B cell (primary cell): Measurements from ENCODE around the gene NFKBIA. TPM values are rescaled to one million over a fixed set of nuclear protein-coding genes. Genes with fewer than 3 reads are reported as not detected.
"Not testable (repeated sequence)": the region's sequence is repeated elsewhere in the genome, so short reads cannot be mapped to it uniquely, and the experiment has no call there.

ENCODE experiments used
- ATAC-seq: fragments of 200-7000 bp; cut with Tn5 transposase; one replicate; pipeline ENCODE4 v1.10.0; 2021; ENCODE audit warnings: low read depth, mild to moderate bottlenecking, moderate number of reproducible peaks, moderate library complexity
- CTCF ChIA-PET: fragments of 350-600 bp; sonication (Branson Sonifier 250); formaldehyde crosslinking; loops from one replicate; lab custom pipeline; 2021; ENCODE audit warnings: antibody characterized with exemption, inconsistent platforms; lab: Charles Lee
- POLR2A ChIA-PET: fragments of 350-600 bp; sonication (Branson Sonifier 250); formaldehyde crosslinking; loops from one replicate; lab custom pipeline; 2021; ENCODE audit warnings: antibody characterized with exemption; lab: Charles Lee
- DNase-seq: peaks from one replicate; pipeline ENCODE4 v3.0.0; 2013
- H2AFZ ChIP-seq: 2 replicates; pipeline ENCODE4 v1.6.1; 2012; ENCODE audit warnings: mild to moderate bottlenecking, low read depth, low read length; ENCODE audit not compliant: insufficient read depth, poor library complexity, severe bottlenecking
- H3K27ac ChIP-seq, 2 donors: 1 replicate in 1 of 2; 2 replicates in 1 of 2; pipeline ENCODE4 v1.5.1; 2012 to 2013; ENCODE audit warnings: low read length in 2 of 2, mild to moderate bottlenecking in 2 of 2, moderate library complexity in 1 of 2
- H3K27me3 ChIP-seq, 4 experiments: fragments of 200-600 bp in 1 of 4; sonication (generic) in 1 of 4; replicated peaks in 1 of 4; 1 replicate in 2 of 4; 2 replicates in 2 of 4; pipeline versions ENCODE4 v1.6.1 to v1.7.0; 2013 to 2016; ENCODE audit warnings: low read length in 3 of 4, mild to moderate bottlenecking in 2 of 4, mixed read lengths in 1 of 4, moderate library complexity in 1 of 4; ENCODE audit not compliant: insufficient read depth in 4 of 4, control insufficient read depth in 3 of 4; ENCODE audit errors: control extremely low read depth in 1 of 4
- H3K36me3 ChIP-seq, 2 experiments: replicated peaks in 1 of 2; 1 replicate in 1 of 2; 2 replicates in 1 of 2; pipeline versions ENCODE4 v1.6.1 to v1.7.1; 2013; ENCODE audit warnings: low read length in 1 of 2; ENCODE audit not compliant: insufficient read depth in 2 of 2, control insufficient read depth in 1 of 2; ENCODE audit errors: control extremely low read depth in 1 of 2, extremely low read depth in 1 of 2
- H3K4me1 ChIP-seq, 2 donors: fragments of 200-600 bp in 1 of 2; sonication (generic) in 1 of 2; 1 replicate in 1 of 2; 2 replicates in 1 of 2; pipeline versions ENCODE4 v1.5.1 to v1.6.1; 2013 to 2017; ENCODE audit warnings: low read length in 2 of 2; ENCODE audit not compliant: control insufficient read depth in 2 of 2, insufficient read depth in 2 of 2
- H3K4me2 ChIP-seq: replicated peaks from 2 replicates; pipeline ENCODE3; 2012; ENCODE audit warnings: mild to moderate bottlenecking, low read depth, low read length; ENCODE audit not compliant: poor library complexity, severe bottlenecking
- H3K4me3 ChIP-seq, 5 experiments: fragments of 200-600 bp in 1 of 5; sonication (generic) in 1 of 5; 1 replicate in 3 of 5; 2 replicates in 2 of 5; pipeline versions ENCODE4 v1.5.1 to v1.7.0; 2011 to 2016; ENCODE audit warnings: low read length in 4 of 5, mild to moderate bottlenecking in 4 of 5, low read depth in 2 of 5, control low read depth in 1 of 5, moderate library complexity in 1 of 5; ENCODE audit not compliant: insufficient read depth in 1 of 5; ENCODE audit errors: control extremely low read depth in 1 of 5, extremely low read depth in 1 of 5
- H3K79me2 ChIP-seq: fragments of 200-600 bp; sonication (generic); one replicate; pipeline ENCODE4 v1.6.0; 2016; ENCODE audit warnings: low read length; ENCODE audit not compliant: control insufficient read depth, insufficient read depth
- H3K9ac ChIP-seq: fragments of 200-600 bp; sonication (generic); 2 replicates; pipeline ENCODE4 v1.6.1; 2017; ENCODE audit warnings: mild to moderate bottlenecking, low read length, moderate library complexity
- H3K9me3 ChIP-seq, 3 donors: one replicate each; pipeline versions ENCODE4 v1.6.1 to v1.7.1; 2013; ENCODE audit warnings: low read length in 2 of 3; ENCODE audit not compliant: control insufficient read depth in 2 of 3, insufficient read depth in 1 of 3; ENCODE audit errors: control extremely low read depth in 1 of 3
- H4K20me1 ChIP-seq: 2 replicates; pipeline ENCODE4 v1.6.0; 2012; ENCODE audit warnings: mild to moderate bottlenecking, low read length; ENCODE audit not compliant: insufficient read depth, control insufficient read depth, poor library complexity, severe bottlenecking
- H3K27ac Mint-ChIP-seq: one replicate; pipeline ENCODE4 v1.8.0; 2021; ENCODE audit warnings: mixed read lengths
- H3K27me3 Mint-ChIP-seq: one replicate; pipeline ENCODE4 v1.8.0; 2021; ENCODE audit warnings: mixed read lengths
- H3K4me1 Mint-ChIP-seq: one replicate; pipeline ENCODE4 v1.8.0; 2021; ENCODE audit warnings: mixed read lengths
- H3K4me3 Mint-ChIP-seq: one replicate; pipeline ENCODE4 v1.8.0; 2021; ENCODE audit warnings: mixed read lengths
- H3K9me3 Mint-ChIP-seq: one replicate; pipeline ENCODE4 v1.8.0; 2022; ENCODE audit warnings: mixed read lengths; ENCODE audit not compliant: insufficient read depth
- CTCF ChIP-seq: fragments of 200-600 bp; IDR thresholded peaks from one replicate; pipeline ENCODE4 v1.8.0; 2022; ENCODE audit warnings: antibody characterized with exemption, mild to moderate bottlenecking
- EZH2 ChIP-seq: IDR thresholded peaks from 2 replicates; pipeline ENCODE4 v1.6.1; 2012; ENCODE audit warnings: borderline replicate concordance, low read depth, mild to moderate bottlenecking, moderate library complexity, low read length; ENCODE audit not compliant: insufficient read depth, poor library complexity, severe bottlenecking
- WGBS: methylation state at CpG from one replicate; pipeline ENCODE4 v1.1.5; 2013; ENCODE audit warnings: missing lambda C conversion rate; ENCODE audit not compliant: insufficient coverage; 5-methylcytosine and 5-hydroxymethylcytosine counted together
- intact Hi-C: fragments of 100-400 bp; cut with micrococcal nuclease; formaldehyde crosslinking; loops from one replicate; pipeline ENCODE4 v1.10.0; 2022
- polyA plus RNA-seq: library from polyadenylated mRNA; depleted of rRNA; stranded (reverse); fragments of >200 nt; gene quantifications from 2 replicates; pipeline ENCODE4 v1.2.3, GENCODE V29; 2012
- total RNA-seq, 2 donors: library from RNA; stranded (reverse); fragments of 120-200 nt in 1 of 2; gene quantifications; 1 replicate in 1 of 2; 2 replicates in 1 of 2; pipeline versions ENCODE4 v1.2.3 to v1.2.4, GENCODE V29; 2013 to 2022

NFKBIA gene
- total and polyA plus RNA-seq, 2 donors (not counting 1 experiment from before 2014, with no cell fraction given) = 308 to 3,195 TPM

- no peaks in the 10 kb centered on the region for H3K9me3 Mint-ChIP-seq
- peak overlapping the region; percentile 26 to 35 for H3K27ac ChIP-seq
- H3K4me3 ChIP-seq = no peak overlapping the region
- H3K27ac Mint-ChIP-seq = peak overlapping the region; percentile 73
- H3K4me1 ChIP-seq = peaks cover 52 to 56% of the 10 kb centered on the region in 2 donors
- intact Hi-C loops = no loop called here
- CTCF ChIA-PET = no interaction called here
- no peaks in the 10 kb centered on the region for H3K27me3 Mint-ChIP-seq
- peak overlapping the region; percentile 29 for H3K4me3 Mint-ChIP-seq
- H3K9ac ChIP-seq = no peak overlapping the region
- peaks cover 33% of the 10 kb centered on the region for H3K79me2 ChIP-seq
- DNase-seq = peak; percentile 38
- H3K9me3 ChIP-seq = no peaks in the 10 kb centered on the region
- H3K27me3 ChIP-seq = no peaks in the 10 kb centered on the region
- H3K36me3 ChIP-seq = peaks cover 2 to 45% of the 10 kb centered on the region in 2 experiments
- TF ChIP-seq CTCF = no peak
- peaks cover 59% of the 10 kb centered on the region for H3K4me1 Mint-ChIP-seq
- peaks cover 39% of the 10 kb centered on the region for H4K20me1 ChIP-seq
- peak overlapping the region; percentile 25 for H3K4me2 ChIP-seq
- POLR2A ChIA-PET = interaction anchor here (0.6 kb wide), 2 partner anchors 23 to 848 kb away, joined by 5 to 8 read pairs; no protein-coding TSS in a partner anchor
- no peak overlapping the region for H2AFZ ChIP-seq
- ATAC-seq = no peak
- 90% methylated on average over 7 of the region's 15 CpGs for WGBS
Measured at GRCh38 chr14:35399083-35399937, 5.2 kb downstream of the NFKBIA start.

- Histone ChIP-seq H3K4me3 (no peak overlapping the region), H3K9ac (no peak overlapping the region), H3K36me3 (peaks cover 2 to 40% of the 10 kb centered on the region in 2 experiments), H3K4me1 (peaks cover 48 to 52% of the 10 kb centered on the region in 2 donors), H3K27me3 (no peaks in the 10 kb centered on the region), H3K4me2 (peak overlapping the region; percentile 43), H4K20me1 (peaks cover 31% of the 10 kb centered on the region), H3K27ac (peak overlapping the region; percentile 26 to 52), H3K9me3 (no peaks in the 10 kb centered on the region), H2AFZ (no peak overlapping the region), H3K79me2 (peaks cover 27% of the 10 kb centered on the region)
- ChIA-PET CTCF (no interaction called here), POLR2A (no interaction called here)
- H3K4me3 Mint-ChIP-seq = peak overlapping the region; percentile 33
- H3K4me1 Mint-ChIP-seq = peaks cover 53% of the 10 kb centered on the region
- DNase-seq (peak; percentile 59), ATAC-seq (peak; percentile 32)
- peak overlapping the region; percentile 85 for H3K27ac Mint-ChIP-seq
- H3K27me3 Mint-ChIP-seq = no peaks in the 10 kb centered on the region
- no CpG with 5 or more reads among the region's 4 CpGs for WGBS
- no peaks in the 10 kb centered on the region for H3K9me3 Mint-ChIP-seq
- intact Hi-C loops = no loop called here
- TF ChIP-seq CTCF (no peak), EZH2 (no peak)
Measured at GRCh38 chr14:35398071-35398584, 6.4 kb downstream of the NFKBIA start.

- H3K27me3 ChIP-seq, H3K4me3 Mint-ChIP-seq, H3K9me3 Mint-ChIP-seq, H3K4me3 ChIP-seq, intact Hi-C loops, H3K27me3 Mint-ChIP-seq, ATAC-seq, H3K27ac ChIP-seq, H3K4me2 ChIP-seq, POLR2A ChIA-PET, DNase-seq, H3K9me3 ChIP-seq, H2AFZ ChIP-seq, H3K9ac ChIP-seq, H3K27ac Mint-ChIP-seq: not testable (repeated sequence)
- CTCF ChIA-PET = interaction anchor here (0.7 kb wide), 1 partner anchor 425 kb away, joined by 3 read pairs; no protein-coding TSS in a partner anchor
- Histone ChIP-seq H3K4me1 (peaks cover 33 to 37% of the 10 kb centered on the region in 2 donors), H3K79me2 (peaks cover 12% of the 10 kb centered on the region), H4K20me1 (peaks cover 16% of the 10 kb centered on the region), H3K36me3 (peaks cover 2 to 25% of the 10 kb centered on the region in 2 experiments)
- peaks cover 38% of the 10 kb centered on the region for H3K4me1 Mint-ChIP-seq
- 89% methylated on average over 5 of the region's 7 CpGs for whole genome bisulfite sequencing
Measured at GRCh38 chr14:35396610-35397009, 7.9 kb downstream of the NFKBIA start.
